H1 (cell line): ENCODE results near the gene ESCO1. TPM values are rescaled to one million over a fixed set of nuclear protein-coding genes. Genes with fewer than 3 reads are reported as not detected.

ENCODE experiments used
- CTCF ChIA-PET: fragments of 300-600 bp; sonication (Branson Sonifier 250); formaldehyde crosslinking; loops from one replicate; lab custom pipeline; 2021; ENCODE audit not compliant: partially characterized antibody; lab: Charles Lee
- POLR2A ChIA-PET: fragments of 300-600 bp; sonication (Branson Sonifier 250); formaldehyde crosslinking; loops from one replicate; lab custom pipeline; 2021; ENCODE audit warnings: inconsistent platforms; ENCODE audit not compliant: partially characterized antibody; lab: Charles Lee
- DNase-seq, 2 experiments: peaks; one replicate each; pipeline versions ENCODE4 v3.0.0 to v3.0.0-alpha.2; 2010 to 2022; ENCODE audit warnings: low spot score in 2 of 2, low read depth in 1 of 2, mixed read lengths in 1 of 2
- FAIRE-seq: peaks from 2 replicates; lab custom pipeline; 2011; peaks lifted over from hg19 to GRCh38; lab: Jason Lieb, UNC
- H2AFZ ChIP-seq: 2 replicates; pipeline ENCODE4 v1.8.1; 2012; ENCODE audit warnings: low read length, inconsistent platforms
- H2AK5ac ChIP-seq: 2 replicates; pipeline ENCODE4 v1.6.1; 2013; ENCODE audit warnings: low read depth, low read length
- H2BK120ac ChIP-seq: replicated peaks from 2 replicates; pipeline ENCODE3; 2013; ENCODE audit warnings: low read depth, low read length, inconsistent platforms
- H2BK12ac ChIP-seq: 2 replicates; pipeline ENCODE4 v1.6.1; 2013; ENCODE audit warnings: low read depth, low read length
- H2BK15ac ChIP-seq: 2 replicates; pipeline ENCODE4 v1.6.1; 2013; ENCODE audit warnings: low read length
- H2BK20ac ChIP-seq: 2 replicates; pipeline ENCODE4 v1.6.1; 2013; ENCODE audit warnings: low read length
- H2BK5ac ChIP-seq: 2 replicates; pipeline ENCODE4 v1.6.1; 2013; ENCODE audit warnings: low read depth, low read length
- H3K14ac ChIP-seq: 2 replicates; pipeline ENCODE4 v1.6.1; 2013; ENCODE audit warnings: inconsistent platforms; ENCODE audit not compliant: insufficient read length
- H3K18ac ChIP-seq: 2 replicates; pipeline ENCODE4 v1.6.1; 2013; ENCODE audit warnings: low read length; ENCODE audit errors: extremely low read depth
- H3K23ac ChIP-seq: 2 replicates; pipeline ENCODE4 v1.6.1; 2013; ENCODE audit warnings: inconsistent platforms; ENCODE audit not compliant: insufficient read length
- H3K23me2 ChIP-seq: 2 replicates; pipeline ENCODE4 v1.6.1; 2013; ENCODE audit warnings: low read depth, low read length
- H3K27ac ChIP-seq: 2 replicates; pipeline ENCODE4 v1.6.1; 2011; ENCODE audit warnings: low read depth, low read length, inconsistent platforms
- H3K27me3 ChIP-seq, 4 experiments: replicated peaks in 1 of 4; 1 replicate in 1 of 4; 2 replicates in 3 of 4; pipeline versions ENCODE4 v1.6.1 to v1.8.1; 2011 to 2013; ENCODE audit warnings: low read length in 3 of 4, mild to moderate bottlenecking in 3 of 4, inconsistent platforms in 2 of 4, mixed read lengths in 2 of 4, moderate library complexity in 1 of 4; ENCODE audit not compliant: control insufficient read depth in 3 of 4, insufficient read depth in 3 of 4; ENCODE audit errors: extremely low read depth in 1 of 4
- H3K36me3 ChIP-seq, 4 experiments: 2 replicates each; pipeline versions ENCODE4 v1.6.1 to v1.8.1; 2011 to 2013; ENCODE audit warnings: mild to moderate bottlenecking in 4 of 4, low read length in 3 of 4, moderate library complexity in 2 of 4, control low read depth in 1 of 4, inconsistent platforms in 1 of 4; ENCODE audit not compliant: insufficient read depth in 4 of 4, control insufficient read depth in 2 of 4
- H3K4ac ChIP-seq: replicated peaks from 2 replicates; pipeline ENCODE3; 2013; ENCODE audit warnings: low read length, low read depth, mixed read lengths, inconsistent platforms; ENCODE audit not compliant: insufficient read length
- H3K4me1 ChIP-seq, 4 experiments: replicated peaks in 1 of 4; 1 replicate in 1 of 4; 2 replicates in 3 of 4; pipeline versions ENCODE4 v1.6.1 to v1.8.1; 2011 to 2013; ENCODE audit warnings: low read length in 3 of 4, inconsistent platforms in 2 of 4, mixed read lengths in 1 of 4; ENCODE audit not compliant: insufficient read depth in 4 of 4, control insufficient read depth in 3 of 4
- H3K4me2 ChIP-seq, 2 experiments: 2 replicates each; pipeline versions ENCODE4 v1.6.1 to v1.8.1; 2011 to 2013; ENCODE audit warnings: low read depth in 2 of 2, low read length in 2 of 2, control low read depth in 1 of 2, inconsistent platforms in 1 of 2, mild to moderate bottlenecking in 1 of 2; ENCODE audit not compliant: insufficient read depth in 1 of 2
- H3K4me3 ChIP-seq, 4 experiments: fragments of 200-600, 300-600 bp in 1 of 4; sonication (generic), shearing (Covaris generic), sonication (Bioruptor Twin) in 1 of 4; 2 replicates each; pipeline versions ENCODE4 v1.5.1 to v1.8.1; 2011 to 2016; ENCODE audit warnings: low read length in 4 of 4, low read depth in 3 of 4, control low read depth in 2 of 4, inconsistent platforms in 2 of 4, mild to moderate bottlenecking in 2 of 4, mixed read lengths in 1 of 4, moderate library complexity in 1 of 4; ENCODE audit not compliant: insufficient read depth in 2 of 4; ENCODE audit errors: extremely low read depth in 1 of 4
- H3K56ac ChIP-seq: replicated peaks from 2 replicates; pipeline ENCODE3; 2013; ENCODE audit warnings: low read depth, mild to moderate bottlenecking, mixed read lengths, low read length, inconsistent platforms; ENCODE audit not compliant: insufficient read length
- H3K79me1 ChIP-seq: 2 replicates; pipeline ENCODE4 v1.6.1; 2013; ENCODE audit warnings: low read depth, low read length, control low read depth
- H3K79me2 ChIP-seq, 2 experiments: 2 replicates each; pipeline versions ENCODE4 v1.6.1 to v1.8.1; 2012 to 2013; ENCODE audit warnings: low read length in 2 of 2, mild to moderate bottlenecking in 2 of 2, inconsistent platforms in 1 of 2; ENCODE audit not compliant: insufficient read depth in 2 of 2, control insufficient read depth in 1 of 2
- H3K9ac ChIP-seq, 4 experiments: replicated peaks in 1 of 4; 1 replicate in 1 of 4; 2 replicates in 3 of 4; pipeline versions ENCODE4 v1.6.1 to v1.8.1; 2011 to 2013; ENCODE audit warnings: low read depth in 3 of 4, low read length in 3 of 4, control low read depth in 2 of 4, mild to moderate bottlenecking in 2 of 4, moderate library complexity in 2 of 4, inconsistent platforms in 1 of 4; ENCODE audit errors: extremely low read depth in 1 of 4
- H3K9me3 ChIP-seq, 2 experiments: 2 replicates each; pipeline versions ENCODE4 v1.6.1 to v1.8.1; 2012 to 2013; ENCODE audit warnings: mild to moderate bottlenecking in 2 of 2, moderate library complexity in 2 of 2, control low read depth in 1 of 2, inconsistent platforms in 1 of 2, low read depth in 1 of 2, low read length in 1 of 2, mixed read lengths in 1 of 2; ENCODE audit not compliant: insufficient read depth in 2 of 2
- H4K20me1 ChIP-seq, 2 experiments: replicated peaks in 1 of 2; 2 replicates each; pipeline versions ENCODE3 to v1.8.1; 2011 to 2013; ENCODE audit warnings: inconsistent platforms in 2 of 2, low read length in 2 of 2, mild to moderate bottlenecking in 1 of 2; ENCODE audit not compliant: insufficient read depth in 2 of 2, control insufficient read depth in 1 of 2
- H4K5ac ChIP-seq: 2 replicates; pipeline ENCODE4 v1.6.1; 2013; ENCODE audit warnings: low read length, low read depth, mixed read lengths, inconsistent platforms; ENCODE audit not compliant: insufficient read length
- H4K8ac ChIP-seq: 2 replicates; pipeline ENCODE4 v1.8.0; 2013; ENCODE audit warnings: mild to moderate bottlenecking, moderate library complexity, low read length, inconsistent platforms; ENCODE audit not compliant: insufficient read depth; ENCODE audit errors: extremely low read depth
- H4K91ac ChIP-seq: replicated peaks from 2 replicates; pipeline ENCODE3; 2013; ENCODE audit warnings: low read length, mixed read lengths, inconsistent platforms; ENCODE audit not compliant: insufficient read length
- CBX8 ChIP-seq: fragments of 300-800, 300-1000 bp; sonication (generic); IDR thresholded peaks from 2 replicates; pipeline ENCODE4 v1.7.1; 2016; ENCODE audit warnings: low read depth, low read length, borderline replicate concordance
- NRF1 ChIP-seq: IDR thresholded peaks from 2 replicates; pipeline ENCODE4 v1.6.1; 2011; ENCODE audit warnings: mild to moderate bottlenecking, low read depth, low read length, improper control_type of control experiment
- POLR2AphosphoS5 ChIP-seq: IDR thresholded peaks from 2 replicates; pipeline ENCODE4 v1.6.1; 2011; ENCODE audit warnings: low read depth, low read length
- RXRA ChIP-seq: IDR thresholded peaks from 2 replicates; pipeline ENCODE4 v1.6.1; 2011; ENCODE audit warnings: low read depth, mild to moderate bottlenecking, low read length, moderate library complexity; ENCODE audit not compliant: insufficient read depth
- TCF12 ChIP-seq: IDR thresholded peaks from 2 replicates; pipeline ENCODE4 v1.6.1; 2011; ENCODE audit warnings: low read depth, mild to moderate bottlenecking, low read length
- WGBS, 2 experiments: shearing (Covaris generic) in 1 of 2; methylation state at CpG; one replicate each; pipeline versions ENCODE4 v1.1.6 to v1.1.7; 2013 to 2015; ENCODE audit warnings: low lambda C conversion rate in 2 of 2, mixed read lengths in 2 of 2, inconsistent platforms in 1 of 2, low coverage in 1 of 2, missing lambda C conversion rate in 1 of 2; ENCODE audit not compliant: insufficient replicate concordance in 2 of 2, insufficient coverage in 1 of 2, insufficient read length in 1 of 2; ENCODE audit errors: extremely low coverage in 1 of 2, missing lambda C conversion rate in 1 of 2; 5-methylcytosine and 5-hydroxymethylcytosine counted together
- polyA plus RNA-seq, 7 experiments: library from polyadenylated mRNA; depleted of rRNA in 3 of 7; stranded (reverse) in 5 of 7; unstranded in 2 of 7; fragments of >200 nt in 5 of 7; fragments of 200-250 nt in 2 of 7; gene quantifications; 1 replicate in 5 of 7; 2 replicates in 1 of 7; 4 replicates in 1 of 7; pipeline versions ENCODE4 v1.2.1 to v1.2.3, GENCODE V29; 2011 to 2013; ENCODE audit warnings: missing spikeins in 2 of 7, mixed read lengths in 2 of 7
- total RNA-seq: library from RNA; stranded (reverse); fragmentation: NEBNext Ultra II Directional; extraction: Animal tissue kit (Norgen Biotek cat#: 25700); gene quantifications from 2 replicates; pipeline ENCODE4 v1.2.1, GENCODE V29; 2021

Gene ESCO1
- total and polyA plus RNA-seq, 2 of the 8 experiments (the other 6 are each of a cell fraction or from before 2014, with no cell fraction given), result 5.8 to 48.3 TPM

GRCh38 chr18:21499997-21500396 is 100.5 kb downstream of the ESCO1 start:
- H3K14ac ChIP-seq, result no peak overlapping the region
- H3K4me2 ChIP-seq, result no peak overlapping the region
- 98% methylated on average over 16 of the region's 16 CpGs; no CpG with 5 or more reads in 1 of the 2 experiments for WGBS, 2 experiments
- no peak overlapping the region for H3K56ac ChIP-seq
- no peak overlapping the region for H3K23ac ChIP-seq
- no peak for TF ChIP-seq CBX8
- no peak for TF ChIP-seq RXRA
- TF ChIP-seq TCF12, result no peak
- no peak for TF ChIP-seq POLR2AphosphoS5
- no peak for TF ChIP-seq NRF1
- H4K8ac ChIP-seq, result peak overlapping the region; percentile 59; the same call in 1 of the 2 replicates
- H3K27ac ChIP-seq, result no peak overlapping the region
- H2BK12ac ChIP-seq, result no peak overlapping the region
- H3K18ac ChIP-seq, result no peak overlapping the region
- no peaks in the 10 kb centered on the region for H3K23me2 ChIP-seq
- H3K9ac ChIP-seq, result no peak overlapping the region
- H4K91ac ChIP-seq, result no peak overlapping the region
- H3K79me2 ChIP-seq, result no peaks in the 10 kb centered on the region
- H2BK15ac ChIP-seq, result no peak overlapping the region
- no peaks in the 10 kb centered on the region for H3K9me3 ChIP-seq
- 0 out of 8 replicates have a peak, but pooled peaks cover 0 to 2% (median 0%) of the 10 kb centered on the region in 4 experiments for H3K36me3 ChIP-seq
- no peak overlapping the region for H2BK5ac ChIP-seq
- no peak overlapping the region for H3K4me3 ChIP-seq
- no peak for DNase-seq
- H2BK20ac ChIP-seq, result no peak overlapping the region
- ChIA-PET POLR2A (interaction anchor here (1.4 kb wide), 1 partner anchor 8 kb away, joined by 3 read pairs; no protein-coding TSS in a partner anchor), CTCF (interaction anchor here (4.6 kb wide), 1 partner anchor 11 kb away, joined by 32 read pairs; no protein-coding TSS in a partner anchor)
- H3K4me1 ChIP-seq, result no peaks in the 10 kb centered on the region; a peak in 1 of 7 replicates
- H4K20me1 ChIP-seq, result no peaks in the 10 kb centered on the region
- H2AK5ac ChIP-seq, result no peak overlapping the region
- no peak overlapping the region for H3K4ac ChIP-seq
- no peaks in the 10 kb centered on the region for H3K27me3 ChIP-seq
- H4K5ac ChIP-seq, result no peak overlapping the region
- H3K79me1 ChIP-seq, result no peaks in the 10 kb centered on the region; the same call in 1 of the 2 replicates
- no peak for FAIRE-seq
- no peak overlapping the region for H2AFZ ChIP-seq
- no peak overlapping the region for H2BK120ac ChIP-seq
